Measurements from ENCODE around the gene CEP295NL. TPM values are rescaled to one million over a fixed set of nuclear protein-coding genes. Genes with fewer than 3 reads are reported as not detected.
A peak's percentile ranks its signal among the peaks of the same experiment; 100 is the strongest.

CEP295NL gene
- total RNA-seq, 1 experiment from 2014 or later = 1.5 TPM

- no peaks in the 10 kb centered on the region for H3K36me3 ChIP-seq (ENCODE audit: insufficient read depth, low read length, poor library complexity, severe bottlenecking)
- no peaks in the 10 kb centered on the region for H3K27me3 ChIP-seq (replicated peaks; ENCODE audit: insufficient read depth, low read depth, low read length, poor library complexity)
- intact Hi-C loops (cut with micrococcal nuclease; ENCODE audit: unreplicated experiment) = no loop called here
- H3K9me3 ChIP-seq (ENCODE audit: low read depth, low read length, poor library complexity, severe bottlenecking) = no peaks in the 10 kb centered on the region
- no peak for TF ChIP-seq CTCF (conservative IDR thresholded peaks at IDR 0.05; ENCODE audit: low read depth, low read length)
- no peak for TF ChIP-seq EZH2 (IDR thresholded peaks at IDR 0.05; ENCODE audit: borderline replicate concordance, low read depth, low read length, poor library complexity, severe bottlenecking)
- H3K4me1 ChIP-seq (ENCODE audit: insufficient read depth, low read length, poor library complexity, severe bottlenecking) = peaks cover 5% of the 10 kb centered on the region
- ChIA-PET POLR2A (ENCODE audit: low non-redundant PET) (no interaction called here), CTCF (no interaction called here)
- no peak overlapping the region for H3K27ac ChIP-seq (ENCODE audit: low read depth, low read length, poor library complexity, severe bottlenecking)
- no peak for DNase-seq (ENCODE audit: low spot score)
- BruUV-seq (replicated peaks) = no TSS peak
- H3K4me3 ChIP-seq (ENCODE audit: low read depth, low read length, poor library complexity, severe bottlenecking) = no peak overlapping the region
These were observed 18.7 kb downstream of the CEP295NL start for GRCh38 chr17:78884148-78884825.

GRCh38 chr17:78883533-78884131 is 19.4 kb downstream of the CEP295NL start:
- no TSS peak for BruUV-seq (replicated peaks)
- Histone ChIP-seq H3K4me1 (ENCODE audit: insufficient read depth, low read length, poor library complexity, severe bottlenecking) (peaks cover 5% of the 10 kb centered on the region), H3K36me3 (ENCODE audit: insufficient read depth, low read length, poor library complexity, severe bottlenecking) (no peaks in the 10 kb centered on the region), H3K27ac (ENCODE audit: low read depth, low read length, poor library complexity, severe bottlenecking) (no peak overlapping the region), H3K27me3 (replicated peaks; ENCODE audit: insufficient read depth, low read depth, low read length, poor library complexity) (no peaks in the 10 kb centered on the region), H3K4me3 (ENCODE audit: low read depth, low read length, poor library complexity, severe bottlenecking) (no peak overlapping the region), H3K9me3 (ENCODE audit: low read depth, low read length, poor library complexity, severe bottlenecking) (no peaks in the 10 kb centered on the region)
- DNase-seq (ENCODE audit: low spot score) = peak; percentile 40
- ChIA-PET CTCF (no interaction called here), POLR2A (ENCODE audit: low non-redundant PET) (no interaction called here)
- TF ChIP-seq EZH2 (IDR thresholded peaks at IDR 0.05; ENCODE audit: borderline replicate concordance, low read depth, low read length, poor library complexity, severe bottlenecking) (no peak), CTCF (conservative IDR thresholded peaks at IDR 0.05; ENCODE audit: low read depth, low read length) (no peak)
- intact Hi-C loops (cut with micrococcal nuclease; ENCODE audit: unreplicated experiment) = no loop called here

GRCh38 chr17:78883089-78883532 is 19.9 kb downstream of the CEP295NL start:
- Histone ChIP-seq H3K4me1 (ENCODE audit: insufficient read depth, low read length, poor library complexity, severe bottlenecking) (peaks cover 5% of the 10 kb centered on the region), H3K9me3 (ENCODE audit: low read depth, low read length, poor library complexity, severe bottlenecking) (no peaks in the 10 kb centered on the region), H3K27me3 (replicated peaks; ENCODE audit: insufficient read depth, low read depth, low read length, poor library complexity) (no peaks in the 10 kb centered on the region), H3K36me3 (ENCODE audit: insufficient read depth, low read length, poor library complexity, severe bottlenecking) (no peaks in the 10 kb centered on the region), H3K4me3 (ENCODE audit: low read depth, low read length, poor library complexity, severe bottlenecking) (no peak overlapping the region), H3K27ac (ENCODE audit: low read depth, low read length, poor library complexity, severe bottlenecking) (no peak overlapping the region)
- no peak for TF ChIP-seq CTCF (conservative IDR thresholded peaks at IDR 0.05; ENCODE audit: low read depth, low read length)
- TF ChIP-seq EZH2 (IDR thresholded peaks at IDR 0.05; ENCODE audit: borderline replicate concordance, low read depth, low read length, poor library complexity, severe bottlenecking) = no peak
- intact Hi-C loops (cut with micrococcal nuclease; ENCODE audit: unreplicated experiment) = no loop called here
- POLR2A ChIA-PET (ENCODE audit: low non-redundant PET) = no interaction called here
- BruUV-seq (replicated peaks) = no TSS peak
- CTCF ChIA-PET = no interaction called here
- no peak for DNase-seq (ENCODE audit: low spot score)
